Measurements from ENCODE around the gene IRAK1BP1.

The IRAK1BP1 gene

DNA sequence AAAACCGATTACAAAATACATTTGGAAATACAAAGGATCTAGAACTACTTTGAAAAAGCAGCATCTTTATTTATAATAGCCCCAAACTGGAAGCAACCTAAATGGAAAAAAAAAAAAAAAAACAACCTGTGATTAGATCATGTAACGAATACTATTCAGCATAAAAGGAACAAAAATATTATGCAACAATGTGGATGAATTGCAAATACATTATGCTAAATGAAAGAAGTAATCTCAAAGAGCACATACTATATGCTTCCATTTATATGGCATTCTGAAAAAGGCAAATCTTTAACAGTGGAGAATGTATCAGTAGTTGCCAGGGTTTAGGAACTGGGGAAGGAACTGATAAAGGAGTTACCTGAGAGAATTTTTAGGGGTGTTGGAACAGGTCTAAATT lies 28.9 kb downstream of the IRAK1BP1 start:
- H3K36me3 ChIP-seq: peaks cover 3% of the 10 kb centered on the region
- H3K4me3 ChIP-seq (ENCODE audit: low read depth, low read length): no peak overlapping the region
- H3K27me3 ChIP-seq (ENCODE audit: insufficient read depth, low read depth, severe bottlenecking): no peaks in the 10 kb centered on the region
- TF ChIP-seq, protein P1, sequence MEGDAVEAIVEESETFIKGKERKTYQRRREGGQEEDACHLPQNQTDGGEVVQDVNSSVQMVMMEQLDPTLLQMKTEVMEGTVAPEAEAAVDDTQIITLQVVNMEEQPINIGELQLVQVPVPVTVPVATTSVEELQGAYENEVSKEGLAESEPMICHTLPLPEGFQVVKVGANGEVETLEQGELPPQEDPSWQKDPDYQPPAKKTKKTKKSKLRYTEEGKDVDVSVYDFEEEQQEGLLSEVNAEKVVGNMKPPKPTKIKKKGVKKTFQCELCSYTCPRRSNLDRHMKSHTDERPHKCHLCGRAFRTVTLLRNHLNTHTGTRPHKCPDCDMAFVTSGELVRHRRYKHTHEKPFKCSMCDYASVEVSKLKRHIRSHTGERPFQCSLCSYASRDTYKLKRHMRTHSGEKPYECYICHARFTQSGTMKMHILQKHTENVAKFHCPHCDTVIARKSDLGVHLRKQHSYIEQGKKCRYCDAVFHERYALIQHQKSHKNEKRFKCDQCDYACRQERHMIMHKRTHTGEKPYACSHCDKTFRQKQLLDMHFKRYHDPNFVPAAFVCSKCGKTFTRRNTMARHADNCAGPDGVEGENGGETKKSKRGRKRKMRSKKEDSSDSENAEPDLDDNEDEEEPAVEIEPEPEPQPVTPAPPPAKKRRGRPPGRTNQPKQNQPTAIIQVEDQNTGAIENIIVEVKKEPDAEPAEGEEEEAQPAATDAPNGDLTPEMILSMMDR (IDR thresholded peaks at IDR 0.05; ENCODE audit: low read depth, low read length): no peak
- H3K9me3 ChIP-seq (ENCODE audit: severe bottlenecking): no peaks in the 10 kb centered on the region
- no peak overlapping the region for H3K27ac ChIP-seq
- no peak for DNase-seq

GRCh38 chr6:78908621-78909020 lies 41.3 kb downstream of the IRAK1BP1 start:
- H3K27ac ChIP-seq: no peak overlapping the region
- TF ChIP-seq, protein P1 (IDR thresholded peaks at IDR 0.05; ENCODE audit: low read depth, low read length): no peak
- DNase-seq: no peak

DNA sequence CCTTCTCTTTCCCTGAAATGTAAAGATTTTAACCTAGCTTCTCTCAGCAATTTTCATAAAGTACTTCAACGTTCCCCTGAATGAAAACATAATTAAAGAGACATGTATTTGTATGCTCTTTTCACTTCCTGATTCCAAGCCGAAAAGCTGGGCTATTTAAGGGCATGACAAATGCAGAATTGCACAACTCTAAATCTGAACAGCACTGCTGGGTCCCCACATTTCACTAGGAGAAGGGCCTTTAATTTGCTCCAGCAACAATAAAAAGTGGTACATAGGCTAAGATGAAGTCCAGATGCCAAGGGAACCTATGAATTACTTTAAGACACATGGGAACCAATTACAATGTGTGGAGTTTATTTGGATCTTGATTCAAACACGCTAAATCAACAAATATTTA lies 42.0 kb downstream of the IRAK1BP1 start:
- Histone ChIP-seq H3K27ac (no peak overlapping the region), H3K9me3 (ENCODE audit: severe bottlenecking) (no peaks in the 10 kb centered on the region), H3K36me3 (no peaks in the 10 kb centered on the region; the same call in 1 of the 2 replicates), H3K4me3 (ENCODE audit: low read depth, low read length) (no peak overlapping the region), H3K27me3 (ENCODE audit: insufficient read depth, low read depth, severe bottlenecking) (no peaks in the 10 kb centered on the region)
- TF ChIP-seq, protein P1 (IDR thresholded peaks at IDR 0.05; ENCODE audit: low read depth, low read length): no peak
- DNase-seq: no peak

More at GRCh38 chr6:78908621-78909020, 41.3 kb downstream of the IRAK1BP1 start:
- H3K9me3 ChIP-seq (ENCODE audit: severe bottlenecking): no peaks in the 10 kb centered on the region
- H3K36me3 ChIP-seq: no peaks in the 10 kb centered on the region; the same call in 1 of the 2 replicates
- no peaks in the 10 kb centered on the region for H3K27me3 ChIP-seq (ENCODE audit: insufficient read depth, low read depth, severe bottlenecking)
- no peak overlapping the region for H3K4me3 ChIP-seq (ENCODE audit: low read depth, low read length)

GRCh38 chr6:78910010-78910409 lies 42.7 kb downstream of the IRAK1BP1 start:
- TF ChIP-seq, protein P1 (IDR thresholded peaks at IDR 0.05; ENCODE audit: low read depth, low read length): no peak
- DNase-seq: no peak
- no peak overlapping the region for H3K27ac ChIP-seq
- no peaks in the 10 kb centered on the region for H3K9me3 ChIP-seq (ENCODE audit: severe bottlenecking)
- H3K36me3 ChIP-seq: no peaks in the 10 kb centered on the region; the same call in 1 of the 2 replicates
- no peak overlapping the region for H3K4me3 ChIP-seq (ENCODE audit: low read depth, low read length)
- no peaks in the 10 kb centered on the region for H3K27me3 ChIP-seq (ENCODE audit: insufficient read depth, low read depth, severe bottlenecking)

GRCh38 chr6:78910591-78911171 lies 43.3 kb downstream of the IRAK1BP1 start:
- Histone ChIP-seq H3K4me3 (ENCODE audit: low read depth, low read length) (no peak overlapping the region), H3K9me3 (ENCODE audit: severe bottlenecking) (no peaks in the 10 kb centered on the region), H3K27me3 (ENCODE audit: insufficient read depth, low read depth, severe bottlenecking) (no peaks in the 10 kb centered on the region), H3K27ac (no peak overlapping the region), H3K36me3 (no peaks in the 10 kb centered on the region; the same call in 1 of the 2 replicates)
- no peak for DNase-seq
- TF ChIP-seq, protein P1 (IDR thresholded peaks at IDR 0.05; ENCODE audit: low read depth, low read length): no peak
